Rectal smooth muscle tissue (tissue), 1 donor: ENCODE results near the gene FGF1.
"Not testable (repeated sequence)": the region's sequence is repeated elsewhere in the genome, so short reads cannot be mapped to it uniquely, and the experiment has no call there.

Experiments used
- H3K27ac ChIP-seq: one replicate; pipeline ENCODE4 v1.7.0; 2013; ENCODE audit warnings: low read depth, low read length, inconsistent platforms
- H3K27me3 ChIP-seq: one replicate; pipeline ENCODE4 v1.7.0; 2013; ENCODE audit warnings: low read length; ENCODE audit not compliant: control insufficient read depth, insufficient read depth
- H3K36me3 ChIP-seq: one replicate; pipeline ENCODE4 v1.7.0; 2013; ENCODE audit warnings: low read length; ENCODE audit not compliant: control insufficient read depth, insufficient read depth
- H3K4me1 ChIP-seq: one replicate; pipeline ENCODE4 v1.7.0; 2013; ENCODE audit warnings: low read length; ENCODE audit not compliant: control insufficient read depth, insufficient read depth
- H3K4me3 ChIP-seq: one replicate; pipeline ENCODE4 v1.7.0; 2013; ENCODE audit warnings: low read length
- H3K9ac ChIP-seq: one replicate; pipeline ENCODE4 v1.7.0; 2013; ENCODE audit warnings: low read length

FGF1 gene

DNA sequence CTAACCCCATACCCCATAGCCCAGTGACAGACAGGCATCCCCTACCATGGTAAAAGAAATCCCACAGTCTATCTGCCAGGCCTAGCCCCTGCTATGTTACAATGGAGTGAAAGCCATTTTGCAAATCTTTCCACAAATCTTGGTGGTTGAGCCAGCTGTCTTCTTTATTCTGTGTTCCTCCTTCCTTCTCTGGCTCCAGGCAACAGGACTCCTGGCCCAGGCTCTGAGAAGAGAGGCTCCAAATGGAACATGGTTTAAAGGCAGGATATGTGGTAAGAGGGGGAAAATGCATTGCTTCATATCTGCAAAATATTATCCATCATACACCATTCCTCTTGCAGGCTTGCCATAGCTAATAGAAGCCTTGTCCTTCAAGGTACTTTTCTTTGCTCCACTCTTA, 25.2 kb downstream of the FGF1 start:
- Histone ChIP-seq H3K4me3 (no peak overlapping the region), H3K36me3 (no peaks in the 10 kb centered on the region), H3K4me1 (no peaks in the 10 kb centered on the region), H3K9ac (no peak overlapping the region), H3K27me3 (no peaks in the 10 kb centered on the region), H3K27ac (no peak overlapping the region)

GRCh38 chr5:142660196-142660595, 25.7 kb downstream of the FGF1 start:
- H3K36me3 ChIP-seq = no peaks in the 10 kb centered on the region
- H3K4me1 ChIP-seq = no peaks in the 10 kb centered on the region
- H3K4me3 ChIP-seq = no peak overlapping the region
- H3K27ac ChIP-seq = no peak overlapping the region
- no peak overlapping the region for H3K9ac ChIP-seq
- H3K27me3 ChIP-seq = no peaks in the 10 kb centered on the region

DNA sequence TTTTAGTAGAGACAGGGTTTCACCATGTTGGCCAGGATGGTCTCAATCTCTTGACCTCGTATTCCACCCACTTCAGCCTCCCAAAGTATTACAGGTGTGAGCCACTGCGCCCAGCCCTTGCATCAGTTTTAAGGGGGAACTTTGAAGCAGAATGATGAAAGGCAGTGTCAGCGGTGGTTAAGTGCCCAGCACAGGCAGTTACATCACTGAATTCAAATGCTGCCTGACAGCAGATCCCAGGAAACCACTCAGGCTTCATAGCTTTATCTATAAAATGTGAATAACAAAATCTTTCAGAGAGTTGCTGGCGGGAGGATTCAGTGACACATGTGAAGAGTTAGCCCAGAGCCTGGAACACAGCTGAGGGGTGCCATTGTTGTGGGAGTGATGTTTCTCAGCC, 26.5 kb downstream of the FGF1 start:
- no peaks in the 10 kb centered on the region for H3K36me3 ChIP-seq
- no peaks in the 10 kb centered on the region for H3K27me3 ChIP-seq
- no peaks in the 10 kb centered on the region for H3K4me1 ChIP-seq
- no peak overlapping the region for H3K9ac ChIP-seq
- H3K4me3 ChIP-seq = no peak overlapping the region
- no peak overlapping the region for H3K27ac ChIP-seq

- no peak overlapping the region for H3K27ac ChIP-seq
- no peak overlapping the region for H3K4me3 ChIP-seq
- H3K9ac ChIP-seq = no peak overlapping the region
- no peaks in the 10 kb centered on the region for H3K27me3 ChIP-seq
- no peaks in the 10 kb centered on the region for H3K4me1 ChIP-seq
- no peaks in the 10 kb centered on the region for H3K36me3 ChIP-seq
These were observed 27.6 kb downstream of the FGF1 start for GRCh38 chr5:142658278-142658677.

GRCh38 chr5:142657446-142657845, 28.4 kb downstream of the FGF1 start:
- H3K27ac ChIP-seq = no peak overlapping the region
- H3K4me3 ChIP-seq = no peak overlapping the region

DNA sequence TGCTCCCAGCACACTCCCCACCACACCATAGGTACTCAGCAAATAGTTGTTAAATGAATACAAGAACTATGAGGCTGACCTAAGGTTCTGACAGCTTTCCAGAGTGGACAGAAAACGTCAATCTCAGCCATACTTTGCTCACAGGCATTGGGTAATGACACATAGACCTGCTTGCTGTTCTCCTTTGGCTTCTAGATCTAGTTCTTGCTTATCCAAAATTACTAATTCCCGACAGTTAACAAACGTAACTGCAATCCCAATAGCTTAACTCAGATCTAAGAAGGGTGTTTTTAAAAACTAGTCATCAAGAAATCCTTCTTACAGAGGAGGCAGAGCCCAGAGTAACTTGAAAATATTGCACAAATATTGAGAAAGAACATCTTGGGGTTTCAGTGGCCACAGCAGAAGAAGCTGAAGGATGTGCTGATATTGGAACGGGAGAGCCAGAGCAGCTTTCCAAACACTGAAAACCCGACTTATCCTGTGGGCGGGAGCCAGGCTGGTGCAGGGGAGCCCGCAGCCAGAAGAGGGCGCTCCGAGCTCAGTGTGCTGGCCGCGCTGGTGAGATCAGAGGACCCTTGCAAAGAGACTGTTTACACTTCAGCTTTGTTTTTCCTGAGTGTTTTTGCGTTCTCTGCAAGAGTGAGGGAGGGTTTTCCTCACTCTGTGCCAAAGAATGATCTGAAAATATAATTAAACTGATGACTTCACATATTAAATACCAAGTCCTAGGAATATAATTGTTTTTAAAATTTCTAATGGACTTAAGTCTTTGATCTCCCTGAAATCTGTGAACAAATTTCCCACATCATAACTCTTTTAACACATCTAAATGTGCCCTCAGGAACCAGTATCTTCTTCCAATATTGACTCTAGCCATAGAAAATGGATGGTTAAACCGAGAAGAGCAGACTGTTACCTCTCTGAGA, 30.3 kb downstream of the FGF1 start:
- no peak overlapping the region for H3K4me3 ChIP-seq
- no peak overlapping the region for H3K27ac ChIP-seq
- H3K36me3 ChIP-seq = no peaks in the 10 kb centered on the region
- H3K27me3 ChIP-seq = no peaks in the 10 kb centered on the region
- H3K4me1 ChIP-seq = no peaks in the 10 kb centered on the region
- no peak overlapping the region for H3K9ac ChIP-seq

More at GRCh38 chr5:142657446-142657845, 28.4 kb downstream of the FGF1 start:
- H3K36me3 ChIP-seq = no peaks in the 10 kb centered on the region
- no peak overlapping the region for H3K9ac ChIP-seq
- no peaks in the 10 kb centered on the region for H3K27me3 ChIP-seq
- no peaks in the 10 kb centered on the region for H3K4me1 ChIP-seq

- H3K9ac ChIP-seq = no peak overlapping the region
- H3K4me1 ChIP-seq = no peaks in the 10 kb centered on the region
- no peaks in the 10 kb centered on the region for H3K27me3 ChIP-seq
- H3K4me3 ChIP-seq = no peak overlapping the region
- no peak overlapping the region for H3K27ac ChIP-seq
- no peaks in the 10 kb centered on the region for H3K36me3 ChIP-seq
These were observed 31.3 kb downstream of the FGF1 start for GRCh38 chr5:142654578-142655058.

- Histone ChIP-seq H3K4me1 (no peaks in the 10 kb centered on the region), H3K27me3 (no peaks in the 10 kb centered on the region), H3K9ac (no peak overlapping the region), H3K4me3 (no peak overlapping the region), H3K36me3 (no peaks in the 10 kb centered on the region), H3K27ac (no peak overlapping the region)
These were observed 32.6 kb downstream of the FGF1 start for GRCh38 chr5:142653321-142653720.

DNA sequence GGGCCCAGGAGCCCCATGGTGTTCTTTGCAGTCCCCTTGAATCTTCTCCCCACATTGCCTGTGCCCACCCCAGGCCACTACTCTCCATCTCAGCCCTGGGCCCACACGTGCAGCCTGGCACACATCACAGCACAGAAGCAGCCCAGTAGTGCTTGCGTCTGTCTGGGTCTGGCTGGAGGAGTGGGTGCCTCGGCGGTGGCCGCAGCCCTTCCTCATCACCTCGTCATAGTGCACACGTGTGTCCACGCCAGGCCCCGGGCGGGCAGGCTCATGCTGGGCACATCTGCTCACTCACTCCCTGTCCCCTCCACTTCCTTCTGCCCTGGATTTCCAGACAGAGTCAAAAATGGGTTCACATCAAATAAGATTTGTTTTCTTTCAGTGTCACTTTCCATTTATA, 33.3 kb downstream of the FGF1 start:
- H3K4me1 ChIP-seq = no peaks in the 10 kb centered on the region
- no peaks in the 10 kb centered on the region for H3K36me3 ChIP-seq
- H3K27me3 ChIP-seq = no peaks in the 10 kb centered on the region
- no peak overlapping the region for H3K4me3 ChIP-seq
- no peak overlapping the region for H3K27ac ChIP-seq
- no peak overlapping the region for H3K9ac ChIP-seq

- Histone ChIP-seq H3K36me3 (no peaks in the 10 kb centered on the region), H3K4me1 (no peaks in the 10 kb centered on the region), H3K27ac (no peak overlapping the region), H3K9ac (no peak overlapping the region), H3K27me3 (no peaks in the 10 kb centered on the region), H3K4me3 (no peak overlapping the region)
These were observed 35.0 kb downstream of the FGF1 start for GRCh38 chr5:142650881-142651280.

DNA sequence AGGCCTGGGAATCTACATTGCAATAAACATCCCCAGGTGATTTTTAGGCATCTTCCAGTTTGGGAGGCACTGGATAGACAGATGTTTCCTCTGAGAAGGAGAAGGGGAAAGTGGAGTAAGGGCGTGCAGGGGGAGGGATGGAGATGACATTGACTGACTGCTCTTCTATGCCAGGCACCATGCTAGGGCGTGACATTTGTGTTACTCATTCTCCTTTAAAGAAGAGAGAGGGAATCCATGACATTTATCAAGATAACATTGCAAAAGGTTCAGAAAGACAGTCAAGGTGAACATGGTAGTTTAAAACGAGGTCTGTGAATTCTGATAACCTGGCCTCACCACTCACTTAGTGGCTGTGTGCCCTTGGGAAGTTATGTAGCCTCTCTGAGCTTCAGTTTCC, 35.8 kb downstream of the FGF1 start:
- H3K4me3 ChIP-seq = no peak overlapping the region
- H3K9ac ChIP-seq = no peak overlapping the region
- no peaks in the 10 kb centered on the region for H3K27me3 ChIP-seq
- H3K4me1 ChIP-seq = no peaks in the 10 kb centered on the region
- no peak overlapping the region for H3K27ac ChIP-seq
- no peaks in the 10 kb centered on the region for H3K36me3 ChIP-seq

GRCh38 chr5:142648108-142648507, 37.8 kb downstream of the FGF1 start:
- not testable (repeated sequence) for H3K27me3 ChIP-seq, H3K9ac ChIP-seq, H3K4me1 ChIP-seq, H3K27ac ChIP-seq, H3K36me3 ChIP-seq, H3K4me3 ChIP-seq

GRCh38 chr5:142645456-142645855, 40.4 kb downstream of the FGF1 start:
- no peak overlapping the region for H3K4me3 ChIP-seq
- H3K27ac ChIP-seq = no peak overlapping the region
- H3K36me3 ChIP-seq = no peaks in the 10 kb centered on the region
- H3K9ac ChIP-seq = no peak overlapping the region
- no peaks in the 10 kb centered on the region for H3K27me3 ChIP-seq
- H3K4me1 ChIP-seq = peaks cover 4% of the 10 kb centered on the region
